A549 treated with AZD9567 at 1 μM for 4 hours (cell line): ENCODE measurements around the gene MAP1A. TPM values are rescaled to one million over a fixed set of nuclear protein-coding genes. Genes with fewer than 3 reads are reported as not detected.

Experiments used
- total RNA-seq: library from RNA; stranded (reverse); fragments of 200-300 nt; extraction: Qiagen RNA extraction; gene quantifications from 5 replicates; pipeline ENCODE4 v1.2.3, GENCODE V29; 2022; ENCODE audit not compliant: insufficient read depth

Gene MAP1A
- 0.66 to 0.77 TPM (median 0.69 TPM) in 5 replicates for total RNA-seq

GRCh38 chr15:43517354-43518196, at the start of gene MAP1A:
TSS of gene MAP1A (plus strand) at chr15:43517608. CDS start at chr15:43521474, 3,866 bp downstream.

GRCh38 chr15:43492673-43493601, 24.5 kb upstream of the MAP1A start, which contains the start of gene TP53BP1:
TSS of gene TP53BP1 (minus strand) at chr15:43493156. CDS start at chr15:43493043, 113 bp downstream.

Other genes with a start within 250 kb of the MAP1A start
- not detected in 5 replicates for gene TGM7, start 215.4 kb upstream of the MAP1A start, total RNA-seq
- 5.5 to 8.1 TPM (median 7.6 TPM) in 5 replicates for gene LCMT2, start 187.0 kb upstream of the MAP1A start, total RNA-seq
- 6.9 to 12.3 TPM (median 9.5 TPM) in 5 replicates for gene ZSCAN29, start 146.6 kb upstream of the MAP1A start, total RNA-seq
- gene TUBGCP4, start 146.5 kb upstream of the MAP1A start, total RNA-seq: 4.8 to 6.8 TPM (median 5.9 TPM) in 5 replicates
- gene TP53BP1, start 24.5 kb upstream of the MAP1A start, total RNA-seq: 15.3 to 16.7 TPM (median 16.1 TPM) in 5 replicates
- gene PPIP5K1, start 72.6 kb downstream of the MAP1A start, total RNA-seq: 5.0 to 8.9 TPM (median 5.2 TPM) in 5 replicates
- 2.3 to 4.8 TPM (median 3.6 TPM) in 4 of 5 replicates, not detected in the other for gene CKMT1B, start 76.4 kb downstream of the MAP1A start, total RNA-seq
- 0.06 to 0.15 TPM (median 0.11 TPM) in 4 of 5 replicates, not detected in the other for gene STRC, start 101.2 kb downstream of the MAP1A start, total RNA-seq
- 0.78 to 1.4 TPM (median 1.0 TPM) in 4 of 5 replicates, not detected in the other for gene CATSPER2, start 131.2 kb downstream of the MAP1A start, total RNA-seq
- 2.4 to 6.9 TPM (median 3.2 TPM) in 5 replicates for gene CKMT1A, start 176.3 kb downstream of the MAP1A start, total RNA-seq
- gene PDIA3, start 228.8 kb downstream of the MAP1A start, total RNA-seq: 259 to 366 TPM (median 344 TPM) in 5 replicates